ENCODE results near the gene KLHL36. TPM values are rescaled to one million over a fixed set of nuclear protein-coding genes. Genes with fewer than 3 reads are reported as not detected.

The KLHL36 gene
- polyA plus RNA-seq, 3 donors = 24.0 to 26.9 (median 25.5) TPM

- no peak for DNase-seq (ENCODE audit: low read depth in 3 of 3, low spot score in 2 of 3)
Measured at GRCh38 chr16:84641643-84642358, 6.5 kb upstream of the KLHL36 start.

GRCh38 chr16:84643180-84643583 is 5.1 kb upstream of the KLHL36 start:
- DNase-seq (ENCODE audit: low read depth in 3 of 3, low spot score in 2 of 3) = no peak

GRCh38 chr16:84643674-84644073 is 4.6 kb upstream of the KLHL36 start:
- DNase-seq (ENCODE audit: low read depth in 3 of 3, low spot score in 2 of 3) = no peak

- DNase-seq (ENCODE audit: low read depth in 3 of 3, low spot score in 2 of 3) = no peak
Measured at GRCh38 chr16:84648595-84649510, 542 bp downstream of the KLHL36 start.

GRCh38 chr16:84649511-84649861 is 1.2 kb downstream of the KLHL36 start:
- no peak for DNase-seq (ENCODE audit: low read depth in 3 of 3, low spot score in 2 of 3)

GRCh38 chr16:84650062-84650991 is 2.0 kb downstream of the KLHL36 start:
- no peak for DNase-seq (ENCODE audit: low read depth in 3 of 3, low spot score in 2 of 3)

- no peak for DNase-seq (ENCODE audit: low read depth in 3 of 3, low spot score in 2 of 3)
Measured at GRCh38 chr16:84652566-84652965, 4.3 kb downstream of the KLHL36 start.

- no peak for DNase-seq (ENCODE audit: low read depth in 3 of 3, low spot score in 2 of 3)
Measured at GRCh38 chr16:84654238-84654637, 5.9 kb downstream of the KLHL36 start.

GRCh38 chr16:84654998-84655397 is 6.7 kb downstream of the KLHL36 start:
- no peak for DNase-seq (ENCODE audit: low read depth in 3 of 3, low spot score in 2 of 3)

GRCh38 chr16:84656649-84657048 is 8.3 kb downstream of the KLHL36 start:
- no peak for DNase-seq (ENCODE audit: low read depth in 3 of 3, low spot score in 2 of 3)

GRCh38 chr16:84657229-84657837 is 9.0 kb downstream of the KLHL36 start:
- DNase-seq (ENCODE audit: low read depth in 3 of 3, low spot score in 2 of 3) = no peak

- no peak for DNase-seq (ENCODE audit: low read depth in 3 of 3, low spot score in 2 of 3)
Measured at GRCh38 chr16:84658690-84659089, 10.4 kb downstream of the KLHL36 start.

GRCh38 chr16:84659656-84660300 is 11.5 kb downstream of the KLHL36 start:
- DNase-seq (ENCODE audit: low read depth in 3 of 3, low spot score in 2 of 3) = no peak

- DNase-seq (ENCODE audit: low read depth in 3 of 3, low spot score in 2 of 3) = no peak
Measured at GRCh38 chr16:84660973-84661372, 12.7 kb downstream of the KLHL36 start.

- no peak for DNase-seq (ENCODE audit: low read depth in 3 of 3, low spot score in 2 of 3)
Measured at GRCh38 chr16:84661418-84662060, 13.2 kb downstream of the KLHL36 start.

- DNase-seq (ENCODE audit: low read depth in 3 of 3, low spot score in 2 of 3) = no peak
Measured at GRCh38 chr16:84662471-84662870, 14.2 kb downstream of the KLHL36 start.

- DNase-seq (ENCODE audit: low read depth in 3 of 3, low spot score in 2 of 3) = no peak
Measured at GRCh38 chr16:84663433-84664101, 15.3 kb downstream of the KLHL36 start.

GRCh38 chr16:84665359-84665758 is 17.0 kb downstream of the KLHL36 start:
- DNase-seq (ENCODE audit: low read depth in 3 of 3, low spot score in 2 of 3) = no peak

GRCh38 chr16:84665843-84666242 is 17.5 kb downstream of the KLHL36 start:
- no peak for DNase-seq (ENCODE audit: low read depth in 3 of 3, low spot score in 2 of 3)
